ENCODE measurements around the gene CDC5L.

CDC5L gene

GRCh38 chr6:44363377-44363926, 24.1 kb upstream of the CDC5L start:
- Histone ChIP-seq H3K4me1 (ENCODE audit: control insufficient read depth in 1 of 2, insufficient read depth in 2 of 2, low read length in 2 of 2) (no peaks in the 10 kb centered on the region), H3K9ac (ENCODE audit: low read length) (no peak overlapping the region), H2BK12ac (ENCODE audit: low read length) (no peak overlapping the region), H3K4me3 (ENCODE audit: low read depth, low read length) (no peak overlapping the region), H3K79me2 (ENCODE audit: control insufficient read depth, insufficient read depth, low read length, poor library complexity) (no peaks in the 10 kb centered on the region), H2BK5ac (ENCODE audit: low read depth, low read length, poor library complexity) (no peak overlapping the region), H4K8ac (ENCODE audit: low read depth, low read length) (no peak overlapping the region), H3K14ac (ENCODE audit: low read length) (no peak overlapping the region), H3K79me1 (ENCODE audit: low read length) (no peaks in the 10 kb centered on the region), H4K91ac (ENCODE audit: low read depth, low read length) (no peak overlapping the region), H2AK5ac (ENCODE audit: low read length) (no peak overlapping the region), H2BK120ac (ENCODE audit: insufficient read depth, low read length, poor library complexity) (no peak overlapping the region), H4K12ac (ENCODE audit: low read depth, low read length) (no peak overlapping the region), H2AFZ (ENCODE audit: insufficient read depth, low read length, poor library complexity) (no peak overlapping the region), H3K4me2 (ENCODE audit: low read length) (no peak overlapping the region), H3K27me3 (ENCODE audit: insufficient read depth, low read length) (no peaks in the 10 kb centered on the region), H3K9me3 (ENCODE audit: insufficient read depth, low read depth, low read length) (no peaks in the 10 kb centered on the region), H3K23ac (ENCODE audit: low read length) (no peak overlapping the region), H3K18ac (ENCODE audit: low read length) (no peak overlapping the region), H3K27ac (ENCODE audit: low read depth, low read length) (no peak overlapping the region), H3K36me3 (ENCODE audit: control insufficient read depth in 1 of 2, insufficient read depth in 2 of 2, low read length in 2 of 2) (no peaks in the 10 kb centered on the region), H3K4ac (ENCODE audit: low read depth, low read length) (no peak overlapping the region)
- DNase-seq, result no peak
- WGBS (ENCODE audit: extremely low coverage, insufficient coverage, insufficient read length), result no CpG with 5 or more reads among the region's 3 CpGs

GRCh38 chr6:44366781-44367180, 20.7 kb upstream of the CDC5L start:
- no peak overlapping the region for H3K4ac ChIP-seq (ENCODE audit: low read depth, low read length)
- no peak overlapping the region for H3K27ac ChIP-seq (ENCODE audit: low read depth, low read length)
- H3K4me3 ChIP-seq (ENCODE audit: low read depth, low read length), result no peak overlapping the region
- no peak overlapping the region for H2BK12ac ChIP-seq (ENCODE audit: low read length)
- H2BK120ac ChIP-seq (ENCODE audit: insufficient read depth, low read length, poor library complexity), result no peak overlapping the region
- no peak overlapping the region for H4K8ac ChIP-seq (ENCODE audit: low read depth, low read length)
- H4K91ac ChIP-seq (ENCODE audit: low read depth, low read length), result no peak overlapping the region
- no peak overlapping the region for H3K14ac ChIP-seq (ENCODE audit: low read length)
- H3K79me1 ChIP-seq (ENCODE audit: low read length), result no peaks in the 10 kb centered on the region
- H2AFZ ChIP-seq (ENCODE audit: insufficient read depth, low read length, poor library complexity), result no peak overlapping the region
- H2AK5ac ChIP-seq (ENCODE audit: low read length), result no peak overlapping the region
- no CpG with 5 or more reads among the region's 3 CpGs for WGBS (ENCODE audit: extremely low coverage, insufficient coverage, insufficient read length)
- H4K12ac ChIP-seq (ENCODE audit: low read depth, low read length), result no peak overlapping the region
- no peak overlapping the region for H3K9ac ChIP-seq (ENCODE audit: low read length)
- no peaks in the 10 kb centered on the region for H3K27me3 ChIP-seq (ENCODE audit: insufficient read depth, low read length)
- no peaks in the 10 kb centered on the region for H3K4me1 ChIP-seq (ENCODE audit: control insufficient read depth in 1 of 2, insufficient read depth in 2 of 2, low read length in 2 of 2)
- no peak overlapping the region for H3K18ac ChIP-seq (ENCODE audit: low read length)
- no peak overlapping the region for H2BK5ac ChIP-seq (ENCODE audit: low read depth, low read length, poor library complexity)
- no peaks in the 10 kb centered on the region for H3K36me3 ChIP-seq (ENCODE audit: control insufficient read depth in 1 of 2, insufficient read depth in 2 of 2, low read length in 2 of 2)
- no peak overlapping the region for H3K4me2 ChIP-seq (ENCODE audit: low read length)
- H3K9me3 ChIP-seq (ENCODE audit: insufficient read depth, low read depth, low read length), result no peaks in the 10 kb centered on the region
- H3K23ac ChIP-seq (ENCODE audit: low read length), result no peak overlapping the region
- no peaks in the 10 kb centered on the region for H3K79me2 ChIP-seq (ENCODE audit: control insufficient read depth, insufficient read depth, low read length, poor library complexity)
- DNase-seq, result no peak

- Histone ChIP-seq H3K27me3 (ENCODE audit: insufficient read depth, low read length) (no peaks in the 10 kb centered on the region), H2BK120ac (ENCODE audit: insufficient read depth, low read length, poor library complexity) (no peak overlapping the region), H3K36me3 (ENCODE audit: control insufficient read depth in 1 of 2, insufficient read depth in 2 of 2, low read length in 2 of 2) (no peaks in the 10 kb centered on the region), H4K91ac (ENCODE audit: low read depth, low read length) (no peak overlapping the region), H3K4me2 (ENCODE audit: low read length) (no peak overlapping the region), H4K8ac (ENCODE audit: low read depth, low read length) (no peak overlapping the region), H3K79me1 (ENCODE audit: low read length) (no peaks in the 10 kb centered on the region), H3K27ac (ENCODE audit: low read depth, low read length) (no peak overlapping the region), H2BK12ac (ENCODE audit: low read length) (no peak overlapping the region), H4K12ac (ENCODE audit: low read depth, low read length) (no peak overlapping the region), H3K9me3 (ENCODE audit: insufficient read depth, low read depth, low read length) (no peaks in the 10 kb centered on the region), H2AK5ac (ENCODE audit: low read length) (no peak overlapping the region), H2BK5ac (ENCODE audit: low read depth, low read length, poor library complexity) (no peak overlapping the region), H3K4ac (ENCODE audit: low read depth, low read length) (no peak overlapping the region), H3K4me1 (ENCODE audit: control insufficient read depth in 1 of 2, insufficient read depth in 2 of 2, low read length in 2 of 2) (no peaks in the 10 kb centered on the region), H3K79me2 (ENCODE audit: control insufficient read depth, insufficient read depth, low read length, poor library complexity) (no peaks in the 10 kb centered on the region), H3K23ac (ENCODE audit: low read length) (no peak overlapping the region), H2AFZ (ENCODE audit: insufficient read depth, low read length, poor library complexity) (no peak overlapping the region), H3K9ac (ENCODE audit: low read length) (no peak overlapping the region), H3K18ac (ENCODE audit: low read length) (no peak overlapping the region), H3K14ac (ENCODE audit: low read length) (no peak overlapping the region), H3K4me3 (ENCODE audit: low read depth, low read length) (no peak overlapping the region)
- no CpG with 5 or more reads among the region's 2 CpGs for WGBS (ENCODE audit: extremely low coverage, insufficient coverage, insufficient read length)
- no peak for DNase-seq
These were observed 19.8 kb upstream of the CDC5L start for GRCh38 chr6:44367681-44368080.

- H4K8ac ChIP-seq (ENCODE audit: low read depth, low read length), result no peak overlapping the region
- WGBS (ENCODE audit: extremely low coverage, insufficient coverage, insufficient read length), result no CpG with 5 or more reads among the region's 3 CpGs
These were observed 14.5 kb upstream of the CDC5L start for GRCh38 chr6:44373051-44373450.

More at GRCh38 chr6:44373051-44373450, 14.5 kb upstream of the CDC5L start:
- Histone ChIP-seq H2AFZ (ENCODE audit: insufficient read depth, low read length, poor library complexity) (no peak overlapping the region), H3K4ac (ENCODE audit: low read depth, low read length) (no peak overlapping the region), H3K4me3 (ENCODE audit: low read depth, low read length) (no peak overlapping the region), H3K23ac (ENCODE audit: low read length) (no peak overlapping the region), H3K14ac (ENCODE audit: low read length) (no peak overlapping the region), H2BK12ac (ENCODE audit: low read length) (no peak overlapping the region), H3K4me2 (ENCODE audit: low read length) (no peak overlapping the region), H3K9me3 (ENCODE audit: insufficient read depth, low read depth, low read length) (no peaks in the 10 kb centered on the region), H3K18ac (ENCODE audit: low read length) (no peak overlapping the region), H3K27me3 (ENCODE audit: insufficient read depth, low read length) (no peaks in the 10 kb centered on the region), H3K9ac (ENCODE audit: low read length) (no peak overlapping the region), H2AK5ac (ENCODE audit: low read length) (no peak overlapping the region), H3K27ac (ENCODE audit: low read depth, low read length) (no peak overlapping the region), H2BK5ac (ENCODE audit: low read depth, low read length, poor library complexity) (no peak overlapping the region), H3K36me3 (ENCODE audit: control insufficient read depth in 1 of 2, insufficient read depth in 2 of 2, low read length in 2 of 2) (no peaks in the 10 kb centered on the region), H3K79me1 (ENCODE audit: low read length) (no peaks in the 10 kb centered on the region), H3K4me1 (ENCODE audit: control insufficient read depth in 1 of 2, insufficient read depth in 2 of 2, low read length in 2 of 2) (no peaks in the 10 kb centered on the region), H4K12ac (ENCODE audit: low read depth, low read length) (no peak overlapping the region), H3K79me2 (ENCODE audit: control insufficient read depth, insufficient read depth, low read length, poor library complexity) (no peaks in the 10 kb centered on the region), H4K91ac (ENCODE audit: low read depth, low read length) (no peak overlapping the region), H2BK120ac (ENCODE audit: insufficient read depth, low read length, poor library complexity) (no peak overlapping the region)
- no peak for DNase-seq

All from trophoblast cell (in vitro differentiated cells and primary cell).